Dendritic cell treated with granulocyte-macrophage colony-stimulating factor and Interleukin-4, amounts not matched to agents 40 ng/mL and 50 ng/mL, for 4 days (primary cell): ENCODE data around the gene KCNC4.
A peak's percentile ranks its signal among the peaks of the same experiment; 100 is the strongest.

Source experiments
- H3K27ac Mint-ChIP-seq: one replicate; pipeline ENCODE4 v1.8.0; 2022; ENCODE audit warnings: mild to moderate bottlenecking, mixed read lengths
- H3K27me3 Mint-ChIP-seq: one replicate; pipeline ENCODE4 v1.8.0; 2022; ENCODE audit warnings: mild to moderate bottlenecking, mixed read lengths
- H3K36me3 Mint-ChIP-seq: one replicate; pipeline ENCODE4 v1.8.0; 2022; ENCODE audit warnings: low read depth, mixed read lengths
- H3K4me1 Mint-ChIP-seq: one replicate; pipeline ENCODE4 v1.8.0; 2022; ENCODE audit warnings: low read depth, mixed read lengths
- H3K4me3 Mint-ChIP-seq: one replicate; pipeline ENCODE4 v1.8.0; 2022; ENCODE audit warnings: mild to moderate bottlenecking, moderate library complexity, mixed read lengths
- H3K9me3 Mint-ChIP-seq: one replicate; pipeline ENCODE4 v1.8.0; 2022; ENCODE audit warnings: mixed read lengths
- intact Hi-C: fragments of 100-400 bp; cut with micrococcal nuclease; formaldehyde crosslinking; loops from one replicate; pipeline ENCODE4 v1.15.0; 2022

The KCNC4 gene

DNA sequence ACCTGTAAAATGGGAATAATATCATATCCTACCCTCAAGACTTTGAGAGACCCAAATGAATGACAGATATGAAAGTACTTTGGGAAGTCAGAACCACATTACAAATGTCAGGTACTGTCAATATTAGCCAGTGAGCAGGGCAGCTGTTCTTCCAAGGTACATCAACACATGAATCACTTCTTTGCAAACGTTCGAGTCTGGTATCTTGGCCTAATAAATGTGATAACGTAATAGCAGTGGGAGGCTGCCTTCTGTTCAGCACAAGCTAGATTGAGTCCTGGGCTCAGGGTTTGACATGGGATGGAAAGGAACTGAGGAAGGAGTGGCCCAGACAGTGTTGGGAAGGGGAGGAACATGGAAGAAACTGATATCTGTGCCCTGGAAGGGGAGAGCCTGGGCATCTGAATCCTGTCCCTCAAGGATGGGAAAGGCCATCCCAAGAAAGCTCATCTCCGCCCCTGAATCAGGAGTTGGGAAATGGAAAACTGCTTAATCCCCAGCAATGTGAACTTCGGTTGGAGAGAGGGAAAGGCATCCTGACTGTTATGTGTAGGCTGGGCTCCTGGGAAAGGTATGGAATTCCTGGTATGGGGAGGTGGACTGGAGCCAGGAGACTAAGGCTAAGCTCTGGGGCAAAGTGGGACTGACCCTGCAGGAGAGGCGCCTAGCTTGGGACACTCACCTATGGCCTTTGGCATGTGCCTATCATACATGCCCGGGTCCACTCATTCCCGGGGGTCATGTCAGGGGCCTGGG is 14.3 kb downstream of the KCNC4 start:
- Mint-ChIP-seq H3K4me3 (no peak overlapping the region), H3K27me3 (no peaks in the 10 kb centered on the region), H3K4me1 (peaks cover 8% of the 10 kb centered on the region), H3K36me3 (no peaks in the 10 kb centered on the region), H3K9me3 (no peaks in the 10 kb centered on the region), H3K27ac (no peak overlapping the region)
- intact Hi-C loops, result no loop called here

DNA sequence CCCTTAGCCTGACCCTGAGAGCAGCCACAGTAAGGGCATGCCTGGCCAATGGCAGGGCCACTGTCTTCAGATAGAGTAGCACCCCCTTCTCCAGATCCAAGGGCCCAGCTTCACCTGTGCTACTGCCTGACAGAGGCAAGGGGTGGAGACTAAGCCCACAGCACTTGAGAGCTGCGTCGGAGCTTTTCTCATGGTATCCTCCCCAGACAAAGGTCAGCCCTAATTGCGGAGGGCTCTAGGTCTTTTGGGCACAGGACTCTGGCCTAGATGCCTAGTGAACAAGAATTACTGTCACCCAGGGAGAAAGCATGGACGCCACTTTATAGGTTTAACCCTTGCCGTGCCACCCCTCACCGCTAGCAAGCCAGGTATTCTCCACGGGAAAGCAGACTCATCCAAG is 15.1 kb downstream of the KCNC4 start:
- Mint-ChIP-seq H3K36me3 (no peaks in the 10 kb centered on the region), H3K4me1 (peaks cover 15% of the 10 kb centered on the region), H3K4me3 (no peak overlapping the region), H3K27me3 (no peaks in the 10 kb centered on the region), H3K27ac (no peak overlapping the region), H3K9me3 (no peaks in the 10 kb centered on the region)
- intact Hi-C loops, result no loop called here

DNA sequence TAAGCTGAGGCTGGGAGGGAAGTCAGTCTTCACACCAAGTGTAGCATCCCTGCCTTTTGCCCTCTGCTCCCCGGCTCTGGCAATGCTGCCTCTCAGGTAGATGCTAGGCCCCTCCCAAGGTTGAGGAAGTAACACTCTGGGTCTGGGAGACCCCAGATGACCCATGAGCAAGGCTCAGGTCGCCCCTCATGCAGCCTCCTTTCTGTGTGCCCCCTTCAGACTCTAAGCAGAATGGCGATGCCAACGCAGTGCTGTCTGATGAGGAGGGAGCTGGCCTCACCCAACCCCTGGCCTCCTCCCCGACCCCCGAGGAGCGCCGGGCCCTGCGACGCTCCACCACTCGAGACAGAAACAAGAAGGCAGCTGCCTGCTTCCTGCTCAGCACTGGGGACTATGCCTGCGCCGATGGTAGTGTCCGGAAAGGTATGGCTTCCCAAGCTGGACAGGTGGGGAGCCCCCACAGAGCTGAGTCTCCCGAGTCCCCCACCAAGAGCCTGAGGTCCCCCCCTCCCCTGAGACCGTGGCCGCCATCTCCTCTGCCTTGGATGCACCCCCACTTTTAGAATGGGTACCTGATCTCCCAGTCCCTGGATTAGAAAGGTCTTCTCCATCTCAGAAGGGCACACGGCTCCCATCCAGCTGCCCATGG is 15.8 kb downstream of the KCNC4 start:
- no peaks in the 10 kb centered on the region for H3K9me3 Mint-ChIP-seq
- no peaks in the 10 kb centered on the region for H3K27me3 Mint-ChIP-seq
- no peaks in the 10 kb centered on the region for H3K36me3 Mint-ChIP-seq
- H3K4me3 Mint-ChIP-seq, result no peak overlapping the region
- H3K27ac Mint-ChIP-seq, result no peak overlapping the region
- peaks cover 16% of the 10 kb centered on the region for H3K4me1 Mint-ChIP-seq
- intact Hi-C loops, result no loop called here

DNA sequence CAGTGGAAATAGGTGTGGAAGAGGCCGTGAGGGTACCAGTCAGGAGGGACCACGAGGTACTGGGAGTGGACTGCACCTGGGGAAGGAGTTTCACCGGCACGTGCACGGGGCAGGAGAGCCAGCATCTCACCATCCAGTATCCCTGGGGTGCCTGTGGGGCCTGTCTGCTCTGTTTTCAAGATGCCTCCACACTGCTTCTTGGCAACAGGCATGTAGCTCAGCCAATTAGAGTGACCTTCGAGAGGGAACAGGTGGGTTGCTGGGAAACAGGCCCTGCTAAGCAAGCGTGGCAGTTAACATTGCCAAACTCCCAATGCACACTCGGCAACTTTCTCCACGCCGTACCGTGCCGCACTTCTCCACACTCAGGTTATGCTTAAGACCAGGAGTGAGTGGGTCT is 17.7 kb downstream of the KCNC4 start:
- no peaks in the 10 kb centered on the region for H3K27me3 Mint-ChIP-seq
- H3K27ac Mint-ChIP-seq, result no peak overlapping the region
- H3K4me3 Mint-ChIP-seq, result no peak overlapping the region
- H3K9me3 Mint-ChIP-seq, result no peaks in the 10 kb centered on the region
- H3K36me3 Mint-ChIP-seq, result no peaks in the 10 kb centered on the region
- peaks cover 8% of the 10 kb centered on the region for H3K4me1 Mint-ChIP-seq
- intact Hi-C loops, result no loop called here

- no peak overlapping the region for H3K4me3 Mint-ChIP-seq
- H3K27ac Mint-ChIP-seq, result no peak overlapping the region
- H3K36me3 Mint-ChIP-seq, result no peaks in the 10 kb centered on the region
- intact Hi-C loops, result no loop called here
- H3K27me3 Mint-ChIP-seq, result no peaks in the 10 kb centered on the region
- H3K4me1 Mint-ChIP-seq, result peaks cover 8% of the 10 kb centered on the region
- H3K9me3 Mint-ChIP-seq, result no peaks in the 10 kb centered on the region
Measured at GRCh38 chr1:110228381-110228780, 18.3 kb downstream of the KCNC4 start.

GRCh38 chr1:110228869-110229268 is 18.8 kb downstream of the KCNC4 start:
- Mint-ChIP-seq H3K4me3 (no peak overlapping the region), H3K4me1 (peaks cover 8% of the 10 kb centered on the region), H3K36me3 (no peaks in the 10 kb centered on the region), H3K9me3 (no peaks in the 10 kb centered on the region), H3K27ac (no peak overlapping the region), H3K27me3 (no peaks in the 10 kb centered on the region)
- intact Hi-C loops, result no loop called here

DNA sequence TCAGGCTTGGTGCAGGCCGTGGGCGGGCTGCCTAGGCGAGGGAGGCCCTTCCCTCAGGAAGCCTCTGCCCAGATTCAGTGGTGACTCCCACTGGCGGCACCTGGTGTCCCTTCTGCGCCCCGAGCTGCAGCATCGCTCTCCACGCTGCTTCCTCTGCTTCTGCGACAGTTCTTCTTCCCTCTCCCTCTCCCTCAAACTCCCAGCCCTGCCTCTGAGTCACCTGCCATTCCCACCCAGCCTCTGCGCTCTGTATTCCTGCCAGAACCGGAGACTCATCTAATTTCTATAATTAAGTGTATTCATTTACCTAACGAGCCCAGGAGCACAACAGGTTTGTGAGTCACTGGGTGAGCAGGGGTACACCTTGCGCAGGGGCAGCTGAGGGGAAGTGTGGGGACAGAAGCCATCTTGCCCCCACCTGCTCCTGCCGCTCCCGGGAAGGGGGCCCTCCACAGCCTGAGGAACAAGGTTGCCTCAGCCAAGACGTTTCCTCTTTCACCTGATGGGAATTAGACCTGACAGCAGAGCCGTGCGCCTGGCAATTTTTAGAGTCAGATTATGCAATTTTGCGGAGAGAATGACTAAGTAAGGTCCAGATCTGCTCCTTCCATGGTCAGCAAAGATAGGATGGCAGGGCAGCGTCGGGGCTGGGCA is 19.4 kb downstream of the KCNC4 start:
- no peak overlapping the region for H3K27ac Mint-ChIP-seq
- H3K9me3 Mint-ChIP-seq, result no peaks in the 10 kb centered on the region
- H3K4me3 Mint-ChIP-seq, result no peak overlapping the region
- no peaks in the 10 kb centered on the region for H3K27me3 Mint-ChIP-seq
- intact Hi-C loops, result no loop called here
- H3K36me3 Mint-ChIP-seq, result no peaks in the 10 kb centered on the region
- peaks cover 8% of the 10 kb centered on the region for H3K4me1 Mint-ChIP-seq

- Mint-ChIP-seq H3K27ac (no peak overlapping the region), H3K27me3 (no peaks in the 10 kb centered on the region), H3K36me3 (no peaks in the 10 kb centered on the region), H3K4me3 (no peak overlapping the region), H3K9me3 (no peaks in the 10 kb centered on the region), H3K4me1 (peaks cover 17% of the 10 kb centered on the region)
- intact Hi-C loops, result no loop called here
Measured at GRCh38 chr1:110230381-110231199, 20.5 kb downstream of the KCNC4 start.

GRCh38 chr1:110233861-110234260 is 23.7 kb downstream of the KCNC4 start:
- no peaks in the 10 kb centered on the region for H3K27me3 Mint-ChIP-seq
- H3K4me3 Mint-ChIP-seq, result no peak overlapping the region
- peaks cover 21% of the 10 kb centered on the region for H3K4me1 Mint-ChIP-seq
- no peaks in the 10 kb centered on the region for H3K36me3 Mint-ChIP-seq
- no peaks in the 10 kb centered on the region for H3K9me3 Mint-ChIP-seq
- peak overlapping the region; percentile 4 for H3K27ac Mint-ChIP-seq
- intact Hi-C loops, result no loop called here

DNA sequence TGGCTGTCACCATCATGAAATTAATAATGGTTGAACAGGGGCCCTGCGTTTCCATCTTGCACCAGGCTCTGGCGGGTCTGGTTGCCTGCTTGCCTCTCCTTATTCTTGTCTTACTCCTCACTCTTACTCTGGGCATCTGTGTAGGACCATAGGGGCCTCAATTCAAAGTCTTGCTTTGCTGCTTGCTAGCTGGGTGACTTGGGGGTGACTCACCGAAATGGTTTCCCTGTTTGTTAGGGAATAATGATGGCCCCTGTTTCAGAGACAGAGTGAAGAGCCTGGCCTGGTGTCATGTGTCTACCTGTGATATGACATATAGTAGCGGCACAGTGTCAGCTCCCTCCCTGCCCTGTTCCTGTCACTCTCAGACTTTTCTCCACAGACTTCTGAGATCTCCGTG is 24.6 kb downstream of the KCNC4 start:
- intact Hi-C loops, result no loop called here
- Mint-ChIP-seq H3K27ac (no peak overlapping the region), H3K4me1 (peaks cover 21% of the 10 kb centered on the region), H3K27me3 (no peaks in the 10 kb centered on the region), H3K4me3 (no peak overlapping the region), H3K36me3 (no peaks in the 10 kb centered on the region), H3K9me3 (no peaks in the 10 kb centered on the region)

- intact Hi-C loops, result no loop called here
- Mint-ChIP-seq H3K4me1 (peaks cover 19% of the 10 kb centered on the region), H3K36me3 (no peaks in the 10 kb centered on the region), H3K4me3 (no peak overlapping the region), H3K27ac (no peak overlapping the region), H3K27me3 (no peaks in the 10 kb centered on the region), H3K9me3 (no peaks in the 10 kb centered on the region)
Measured at GRCh38 chr1:110235181-110235833, 25.2 kb downstream of the KCNC4 start.

GRCh38 chr1:110235834-110236682 is 25.9 kb downstream of the KCNC4 start:
- intact Hi-C loops, result no loop called here
- H3K4me3 Mint-ChIP-seq, result no peak overlapping the region
- no peaks in the 10 kb centered on the region for H3K36me3 Mint-ChIP-seq
- H3K4me1 Mint-ChIP-seq, result peaks cover 19% of the 10 kb centered on the region
- peaks cover under 1% of the 10 kb centered on the region for H3K27me3 Mint-ChIP-seq
- H3K27ac Mint-ChIP-seq, result no peak overlapping the region
- H3K9me3 Mint-ChIP-seq, result no peaks in the 10 kb centered on the region
